ES-I3 (cell line): ENCODE measurements around the gene KRT10.
"Not testable (repeated sequence)": the region's sequence is repeated elsewhere in the genome, so short reads cannot be mapped to it uniquely, and the experiment has no call there.

Source experiments
- H3K36me3 ChIP-seq: 2 replicates; pipeline ENCODE4 v1.6.1; 2013; ENCODE audit warnings: mild to moderate bottlenecking, low read length, control low read depth, moderate library complexity; ENCODE audit not compliant: insufficient read depth
- H3K4me1 ChIP-seq: 2 replicates; pipeline ENCODE4 v1.6.1; 2013; ENCODE audit warnings: mild to moderate bottlenecking, control low read depth, low read length; ENCODE audit not compliant: insufficient read depth
- H3K9ac ChIP-seq: 2 replicates; pipeline ENCODE4 v1.6.1; 2013; ENCODE audit warnings: low read depth, mild to moderate bottlenecking, low read length, moderate library complexity
- H3K9me3 ChIP-seq: 2 replicates; pipeline ENCODE4 v1.6.1; 2013; ENCODE audit warnings: mild to moderate bottlenecking, low read length, moderate library complexity; ENCODE audit not compliant: control insufficient read depth, insufficient read depth

Gene KRT10

GRCh38 chr17:40824015-40824832, 1.8 kb upstream of the KRT10 start:
- no peak overlapping the region for H3K9ac ChIP-seq
- no peaks in the 10 kb centered on the region for H3K36me3 ChIP-seq
- H3K4me1 ChIP-seq = no peaks in the 10 kb centered on the region
- H3K9me3 ChIP-seq = no peaks in the 10 kb centered on the region

- no peaks in the 10 kb centered on the region for H3K9me3 ChIP-seq
- no peaks in the 10 kb centered on the region for H3K4me1 ChIP-seq
- H3K9ac ChIP-seq = no peak overlapping the region
- H3K36me3 ChIP-seq = no peaks in the 10 kb centered on the region
Measured at GRCh38 chr17:40821536-40821935, 878 bp downstream of the KRT10 start.

- Histone ChIP-seq H3K4me1 (no peaks in the 10 kb centered on the region), H3K9me3 (no peaks in the 10 kb centered on the region), H3K36me3 (no peaks in the 10 kb centered on the region), H3K9ac (no peak overlapping the region)
Measured at GRCh38 chr17:40820228-40820838, 2.1 kb downstream of the KRT10 start.

DNA sequence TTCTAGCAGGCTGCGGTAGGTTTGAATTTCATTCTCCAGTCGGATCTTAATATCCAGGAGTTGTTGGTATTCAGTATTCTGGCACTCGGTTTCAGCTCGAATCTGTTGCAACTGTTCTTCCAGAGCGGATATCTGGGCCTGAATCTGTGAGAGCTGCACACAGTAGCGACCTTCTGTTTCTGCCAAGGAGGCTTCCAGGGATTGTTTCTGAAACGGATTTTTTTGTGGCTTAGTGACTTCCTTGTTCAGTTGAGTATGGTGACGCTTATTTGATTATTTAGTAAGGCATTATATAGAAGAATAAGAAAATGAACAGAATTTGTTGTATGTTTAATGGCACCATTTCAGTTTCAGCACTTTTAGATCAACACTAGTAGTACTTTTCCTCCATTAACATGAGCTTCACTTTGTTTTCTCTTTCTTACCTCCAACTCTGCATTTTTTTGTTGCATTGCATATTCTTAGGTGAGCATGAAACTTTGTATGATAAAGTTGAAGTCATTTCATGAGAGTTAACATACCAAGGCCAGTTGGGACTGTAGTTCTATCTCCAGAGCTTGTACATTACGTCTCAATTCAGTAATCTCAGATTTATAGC, 2.8 kb downstream of the KRT10 start:
- no peaks in the 10 kb centered on the region for H3K9me3 ChIP-seq
- no peaks in the 10 kb centered on the region for H3K4me1 ChIP-seq
- peak overlapping the region; percentile 94 for H3K9ac ChIP-seq
- no peaks in the 10 kb centered on the region for H3K36me3 ChIP-seq

GRCh38 chr17:40818733-40819527, 3.5 kb downstream of the KRT10 start:
- Histone ChIP-seq H3K9ac (peak overlapping the region; percentile 94), H3K9me3 (no peaks in the 10 kb centered on the region), H3K36me3 (no peaks in the 10 kb centered on the region), H3K4me1 (no peaks in the 10 kb centered on the region)

DNA sequence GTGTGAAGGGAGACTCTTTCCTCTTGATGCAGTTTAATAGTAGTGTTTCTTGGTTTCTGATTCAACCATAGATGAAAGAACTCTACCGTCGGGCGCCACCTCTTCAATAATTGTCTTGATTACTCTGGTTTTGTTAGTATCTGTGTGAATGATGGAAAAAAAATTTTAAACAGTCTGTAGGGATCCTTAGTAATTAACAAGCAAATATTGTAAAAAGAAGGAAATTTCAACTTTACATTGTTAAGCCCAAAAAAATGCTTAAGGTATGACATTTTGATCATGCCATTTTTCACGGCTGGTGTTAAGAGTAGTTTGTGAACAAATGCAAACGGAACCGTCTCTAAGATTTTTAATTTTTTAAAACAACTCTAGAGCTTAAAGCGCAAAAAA, 4.1 kb downstream of the KRT10 start:
- Histone ChIP-seq H3K4me1 (no peaks in the 10 kb centered on the region), H3K9ac (peak overlapping the region; percentile 94), H3K9me3 (no peaks in the 10 kb centered on the region), H3K36me3 (no peaks in the 10 kb centered on the region)

GRCh38 chr17:40817103-40817682, 5.2 kb downstream of the KRT10 start:
- Histone ChIP-seq H3K9me3 (no peaks in the 10 kb centered on the region), H3K9ac (no peak overlapping the region)

DNA sequence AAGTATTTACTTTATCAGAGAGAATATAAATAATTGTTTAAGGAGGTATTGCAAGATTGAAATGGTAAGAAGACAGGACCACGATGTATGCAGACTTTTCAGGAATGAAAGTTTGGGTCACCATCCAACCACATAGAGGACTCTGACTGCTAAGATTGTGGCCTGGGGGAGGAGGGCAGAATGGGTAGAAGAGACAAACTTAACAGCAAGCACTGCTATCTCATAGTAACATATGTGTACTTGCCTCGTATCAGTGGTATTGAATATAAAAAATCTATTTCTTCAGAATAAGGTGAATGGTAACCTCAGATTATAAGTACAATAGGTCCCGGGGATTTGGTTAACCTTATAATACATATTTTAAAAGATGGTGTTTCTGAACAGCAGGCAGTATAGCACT, 5.8 kb downstream of the KRT10 start:
- Histone ChIP-seq H3K9ac (no peak overlapping the region), H3K9me3 (no peaks in the 10 kb centered on the region), H3K36me3 (no peaks in the 10 kb centered on the region), H3K4me1 (no peaks in the 10 kb centered on the region)

More at GRCh38 chr17:40817103-40817682, 5.2 kb downstream of the KRT10 start:
- Histone ChIP-seq H3K36me3 (no peaks in the 10 kb centered on the region), H3K4me1 (no peaks in the 10 kb centered on the region)

- Histone ChIP-seq H3K9me3 (no peaks in the 10 kb centered on the region), H3K36me3 (no peaks in the 10 kb centered on the region)
Measured at GRCh38 chr17:40815381-40815780, 7.0 kb downstream of the KRT10 start.

GRCh38 chr17:40814657-40815056, 7.8 kb downstream of the KRT10 start:
- H3K36me3 ChIP-seq, H3K9ac ChIP-seq, H3K9me3 ChIP-seq, H3K4me1 ChIP-seq: not testable (repeated sequence)

More at GRCh38 chr17:40815381-40815780, 7.0 kb downstream of the KRT10 start:
- Histone ChIP-seq H3K4me1 (no peaks in the 10 kb centered on the region), H3K9ac (no peak overlapping the region)

DNA sequence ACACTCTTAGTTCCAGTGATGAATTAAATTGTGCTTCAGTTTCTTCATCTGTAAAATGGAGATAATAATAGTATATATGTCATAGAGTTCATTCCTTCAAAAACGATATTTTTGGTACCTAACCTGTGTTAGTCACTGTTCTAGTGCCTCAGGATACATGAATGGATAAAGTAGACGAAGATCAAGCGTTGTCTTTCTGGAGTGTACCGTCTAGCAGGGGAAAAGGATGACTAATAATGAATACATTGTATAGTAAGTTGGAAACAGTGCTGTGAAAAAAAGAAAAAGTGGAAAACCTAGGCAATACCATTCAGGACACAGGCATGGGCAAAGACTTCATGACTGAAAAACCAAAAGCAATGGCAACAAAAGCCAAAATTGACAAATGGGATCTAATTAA, 8.6 kb downstream of the KRT10 start:
- no peaks in the 10 kb centered on the region for H3K36me3 ChIP-seq

GRCh38 chr17:40812639-40813038, 9.8 kb downstream of the KRT10 start:
- Histone ChIP-seq H3K4me1 (no peaks in the 10 kb centered on the region), H3K9me3 (no peaks in the 10 kb centered on the region), H3K36me3 (no peaks in the 10 kb centered on the region), H3K9ac (no peak overlapping the region)

More for the DNA sequence above, 8.6 kb downstream of the KRT10 start:
- Histone ChIP-seq H3K9ac (no peak overlapping the region), H3K4me1 (no peaks in the 10 kb centered on the region), H3K9me3 (no peaks in the 10 kb centered on the region)

GRCh38 chr17:40810494-40810893, 11.9 kb downstream of the KRT10 start:
- no peak overlapping the region for H3K9ac ChIP-seq
- no peaks in the 10 kb centered on the region for H3K9me3 ChIP-seq
- no peaks in the 10 kb centered on the region for H3K4me1 ChIP-seq
- no peaks in the 10 kb centered on the region for H3K36me3 ChIP-seq
